ENCODE results near the gene OR1I1.

DNA sequence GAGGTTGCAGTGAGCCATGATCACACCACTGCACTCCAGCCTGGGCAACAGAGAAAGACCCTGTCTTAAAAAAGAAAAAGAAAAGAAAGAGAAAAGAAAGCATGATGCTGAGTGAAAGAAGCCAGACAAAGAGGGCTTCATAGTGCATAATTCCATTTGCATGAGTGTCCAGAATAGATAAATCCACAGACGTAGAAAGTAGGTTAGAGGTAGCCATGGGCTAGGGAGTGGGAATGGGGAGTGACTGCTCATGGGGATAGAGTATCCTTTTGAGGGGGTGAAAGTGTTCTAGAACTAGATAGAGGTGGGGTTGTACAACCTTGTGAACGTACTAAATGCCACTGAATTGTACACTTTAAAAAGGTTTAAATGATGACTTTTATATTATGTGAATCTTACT lies 7.6 kb upstream of the OR1I1 start:
- no peak for TF ChIP-seq POLR2A (IDR thresholded peaks at IDR 0.05)
- TF ChIP-seq, protein P1, sequence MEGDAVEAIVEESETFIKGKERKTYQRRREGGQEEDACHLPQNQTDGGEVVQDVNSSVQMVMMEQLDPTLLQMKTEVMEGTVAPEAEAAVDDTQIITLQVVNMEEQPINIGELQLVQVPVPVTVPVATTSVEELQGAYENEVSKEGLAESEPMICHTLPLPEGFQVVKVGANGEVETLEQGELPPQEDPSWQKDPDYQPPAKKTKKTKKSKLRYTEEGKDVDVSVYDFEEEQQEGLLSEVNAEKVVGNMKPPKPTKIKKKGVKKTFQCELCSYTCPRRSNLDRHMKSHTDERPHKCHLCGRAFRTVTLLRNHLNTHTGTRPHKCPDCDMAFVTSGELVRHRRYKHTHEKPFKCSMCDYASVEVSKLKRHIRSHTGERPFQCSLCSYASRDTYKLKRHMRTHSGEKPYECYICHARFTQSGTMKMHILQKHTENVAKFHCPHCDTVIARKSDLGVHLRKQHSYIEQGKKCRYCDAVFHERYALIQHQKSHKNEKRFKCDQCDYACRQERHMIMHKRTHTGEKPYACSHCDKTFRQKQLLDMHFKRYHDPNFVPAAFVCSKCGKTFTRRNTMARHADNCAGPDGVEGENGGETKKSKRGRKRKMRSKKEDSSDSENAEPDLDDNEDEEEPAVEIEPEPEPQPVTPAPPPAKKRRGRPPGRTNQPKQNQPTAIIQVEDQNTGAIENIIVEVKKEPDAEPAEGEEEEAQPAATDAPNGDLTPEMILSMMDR (IDR thresholded peaks at IDR 0.05), result no peak
- no peak for TF ChIP-seq EP300 (IDR thresholded peaks at IDR 0.05)

Data from upper lobe of left lung (tissue), 4 donors.